GM19351 (cell line): Measurements from ENCODE around the gene FARSB.
"Not testable (repeated sequence)": the region's sequence is repeated elsewhere in the genome, so short reads cannot be mapped to it uniquely, and the experiment has no call there.

ENCODE experiments used
- ATAC-seq: cut with Tn5 transposase; IDR thresholded peaks from one replicate; pipeline ENCODE4 v1.9.1; 2021; ENCODE audit warnings: mild to moderate bottlenecking, moderate library complexity; ENCODE audit not compliant: unreplicated experiment

The FARSB gene

DNA sequence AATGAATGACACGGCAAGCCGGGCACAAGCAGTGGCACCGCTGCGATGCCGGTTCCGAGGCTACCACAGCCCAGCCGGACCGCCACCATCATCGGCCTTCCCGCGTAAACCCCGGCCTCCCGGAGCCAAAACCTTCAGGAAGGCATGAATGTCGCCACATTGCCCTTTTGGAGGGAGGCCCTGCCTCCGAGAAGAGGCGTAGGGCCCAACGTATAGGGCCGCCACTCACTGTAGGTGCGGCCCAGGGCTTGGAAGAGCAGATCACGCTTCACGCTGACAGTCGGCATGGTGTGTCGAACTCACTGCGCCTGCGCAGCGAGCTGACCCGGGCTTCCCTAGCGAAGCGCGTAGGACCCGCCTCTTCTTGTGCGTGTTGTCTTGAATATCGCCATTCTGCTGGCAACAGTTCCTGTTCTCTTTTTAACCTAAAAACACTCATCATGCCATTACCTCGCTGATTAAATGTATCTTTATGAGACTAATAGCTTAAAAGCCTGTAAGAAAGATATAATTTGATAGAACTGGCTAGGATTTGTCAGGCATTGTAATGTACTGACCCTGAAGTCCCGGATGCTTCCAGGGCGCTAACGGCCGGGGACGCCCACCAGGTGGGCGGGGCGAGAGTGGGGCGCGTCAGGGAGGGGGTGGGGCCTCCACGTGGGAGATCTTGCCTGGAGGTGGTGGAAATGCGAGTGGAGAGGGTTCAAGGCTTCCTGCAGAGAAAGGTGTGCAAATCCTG lies at the start of gene FARSB:
FARSB (minus strand) TSS at position 306 of the 739 bp plus-strand sequence; CDS start at position 287, 19 bp downstream.
- peak; percentile 83 for ATAC-seq

DNA sequence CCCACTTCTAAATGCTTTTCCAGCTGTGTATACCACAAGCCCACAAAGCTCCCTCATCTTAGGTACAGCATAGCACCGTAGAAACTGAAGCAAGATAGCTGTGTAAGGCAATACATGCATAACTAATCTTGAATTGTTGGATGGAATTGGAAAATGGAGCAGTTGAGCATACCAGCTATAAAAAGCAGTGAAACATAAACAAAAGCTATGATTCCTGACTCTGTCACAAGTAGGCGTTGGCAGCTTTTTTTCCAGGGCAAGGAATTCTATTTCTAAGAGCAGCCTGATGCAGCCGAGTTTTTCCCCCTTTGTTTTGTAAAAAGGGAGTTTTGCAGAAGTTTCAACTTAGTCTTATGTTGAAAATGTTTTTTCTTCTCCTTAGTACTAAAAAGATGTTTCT lies 48.0 kb upstream of the FARSB start:
- no peak for ATAC-seq

DNA sequence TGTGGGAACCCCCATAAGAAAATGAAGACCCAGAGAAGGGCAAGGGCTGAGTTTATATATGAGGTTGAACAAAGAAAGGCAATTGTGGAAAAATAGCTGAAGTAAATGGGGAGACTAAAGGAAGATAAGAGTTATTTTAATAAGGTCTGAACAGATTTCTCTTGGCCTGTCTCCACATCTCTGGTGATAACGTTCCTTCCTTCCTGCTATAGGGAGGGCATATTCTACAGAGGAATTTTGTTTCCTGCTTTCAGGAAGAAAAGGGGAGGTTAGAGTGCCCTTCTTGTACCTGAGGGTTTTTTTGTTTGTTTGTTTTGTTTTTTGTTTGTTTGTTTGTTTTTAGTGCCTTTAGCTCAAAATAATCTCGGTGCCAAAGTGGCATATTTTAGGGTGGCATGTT lies 47.2 kb upstream of the FARSB start:
- no peak for ATAC-seq

DNA sequence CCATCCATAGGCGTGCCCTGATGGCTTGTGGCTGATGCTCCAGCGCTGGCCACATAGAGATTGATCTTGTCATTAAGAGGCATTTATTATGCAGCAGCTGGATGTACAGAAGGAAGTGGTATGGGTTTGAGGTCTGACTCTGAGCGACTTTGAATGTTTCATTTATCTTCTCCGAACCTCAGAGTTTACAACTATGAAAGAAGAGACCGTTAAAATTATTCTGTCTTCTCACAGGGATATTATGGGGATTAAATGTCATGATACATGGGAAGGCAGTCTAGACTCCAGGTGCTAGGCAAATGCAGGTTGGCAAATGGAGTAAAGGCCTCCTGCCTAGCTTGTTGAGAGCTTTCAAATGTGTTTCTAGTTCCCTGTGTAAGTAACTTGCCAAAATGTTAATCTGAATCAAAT lies 45.8 kb upstream of the FARSB start:
- ATAC-seq = no peak

DNA sequence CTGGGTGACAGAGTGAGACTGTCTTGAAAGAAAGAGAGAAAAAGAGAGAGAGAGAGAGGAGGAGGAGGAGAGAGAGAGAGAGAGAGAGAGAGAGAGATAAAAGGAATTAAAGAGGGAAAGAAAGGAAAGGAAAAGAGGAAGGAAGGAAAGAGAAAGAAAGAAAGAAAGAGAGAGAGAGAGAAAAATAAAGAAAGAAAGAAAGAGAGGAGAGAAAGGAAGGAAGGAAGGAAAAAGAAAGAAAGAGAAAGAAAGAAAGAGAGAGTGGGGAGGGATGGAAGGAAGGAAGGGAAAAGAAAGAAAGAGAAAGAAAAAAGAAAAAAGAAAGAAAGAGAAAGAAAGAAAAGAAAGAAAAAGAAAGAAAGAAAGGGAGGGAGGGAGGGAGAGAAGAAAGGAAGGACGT lies 45.3 kb upstream of the FARSB start:
- no peak for ATAC-seq

DNA sequence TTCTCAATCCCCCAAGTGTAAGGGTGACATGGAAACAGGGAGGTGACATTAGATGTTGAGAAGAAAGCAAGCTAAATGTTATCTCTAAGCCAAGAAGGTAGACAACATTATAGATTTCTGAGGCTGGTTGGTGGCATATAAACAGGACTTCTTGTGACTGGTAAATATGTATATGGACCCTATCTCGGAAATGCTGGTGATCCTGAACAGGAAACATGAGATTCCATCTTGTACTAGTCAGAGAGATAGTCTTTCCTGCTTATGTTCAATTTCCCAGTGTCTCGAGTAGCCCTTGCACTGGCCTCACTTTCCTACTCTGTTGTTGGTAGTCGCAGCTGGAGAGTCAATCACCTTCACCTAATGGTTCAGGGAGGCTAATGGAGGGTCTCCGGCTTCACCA lies 42.4 kb upstream of the FARSB start:
- ATAC-seq = no peak

DNA sequence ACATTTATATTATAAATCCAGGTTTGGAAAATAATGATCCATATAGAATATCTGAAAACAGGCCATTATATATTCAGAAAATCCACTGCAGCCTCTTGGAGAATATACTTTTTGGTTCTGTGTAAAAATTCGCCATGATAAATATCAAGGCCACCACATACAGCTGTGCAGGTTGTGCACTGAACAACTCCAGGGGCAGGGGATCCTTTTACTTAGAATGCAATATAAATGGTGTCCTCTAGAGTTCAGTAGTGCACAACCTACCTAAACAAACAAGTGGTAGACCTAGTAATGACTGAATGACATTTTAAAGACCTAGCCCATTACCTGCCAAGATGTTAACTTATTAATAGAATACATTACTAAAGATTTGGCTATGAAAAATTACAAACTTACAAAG lies 37.9 kb upstream of the FARSB start:
- ATAC-seq = peak; percentile 61

DNA sequence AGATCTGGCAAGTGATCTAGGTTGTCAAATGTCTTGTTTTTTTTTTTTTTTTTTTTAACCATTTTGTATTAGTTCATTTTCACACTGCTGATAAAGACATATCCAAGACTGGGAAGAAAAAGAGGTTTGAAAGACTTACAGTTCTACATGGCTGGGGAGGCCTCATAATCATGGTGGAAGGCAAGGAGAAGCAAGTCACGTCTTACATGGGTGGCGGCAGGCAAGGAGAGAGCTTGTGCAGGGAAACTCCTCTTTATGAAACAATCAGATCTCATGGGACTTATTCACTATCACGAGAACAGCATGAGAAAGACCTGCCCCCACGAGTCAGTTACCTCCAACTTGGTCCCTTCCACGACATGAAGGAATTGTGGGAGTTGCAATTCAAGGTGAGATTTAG lies 37.5 kb upstream of the FARSB start:
- ATAC-seq = not testable (repeated sequence)

DNA sequence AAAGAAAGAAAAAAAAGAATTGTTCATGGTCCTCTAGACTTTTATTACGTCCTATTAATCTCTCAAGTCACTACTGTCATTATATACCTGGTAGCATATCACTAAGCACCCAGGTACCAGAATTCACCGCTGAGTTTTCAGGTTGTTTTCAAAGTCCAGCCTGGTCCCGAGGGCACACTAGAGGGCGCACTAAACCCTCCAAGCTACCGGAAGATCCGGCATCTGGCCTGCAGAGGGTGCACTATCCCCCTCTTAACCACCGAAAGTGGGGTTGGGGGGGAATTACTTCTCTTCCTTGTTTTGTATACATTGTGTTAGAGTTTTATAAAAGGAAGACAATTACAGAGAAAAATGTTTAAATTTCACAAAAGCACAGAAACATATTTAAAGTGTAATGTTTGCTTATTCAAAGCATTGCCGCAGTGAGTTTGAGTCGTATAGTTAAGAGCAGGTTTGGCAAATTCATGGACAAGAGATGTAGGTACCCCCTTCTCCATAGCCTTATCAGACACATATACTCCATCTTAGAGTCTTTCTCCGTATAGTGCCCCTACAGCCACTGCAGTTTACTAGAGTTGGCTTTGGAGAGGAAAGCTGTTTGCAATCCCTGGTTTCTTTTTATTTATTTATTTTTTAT lies 34.8 kb upstream of the FARSB start:
- ATAC-seq = peak; percentile 95

DNA sequence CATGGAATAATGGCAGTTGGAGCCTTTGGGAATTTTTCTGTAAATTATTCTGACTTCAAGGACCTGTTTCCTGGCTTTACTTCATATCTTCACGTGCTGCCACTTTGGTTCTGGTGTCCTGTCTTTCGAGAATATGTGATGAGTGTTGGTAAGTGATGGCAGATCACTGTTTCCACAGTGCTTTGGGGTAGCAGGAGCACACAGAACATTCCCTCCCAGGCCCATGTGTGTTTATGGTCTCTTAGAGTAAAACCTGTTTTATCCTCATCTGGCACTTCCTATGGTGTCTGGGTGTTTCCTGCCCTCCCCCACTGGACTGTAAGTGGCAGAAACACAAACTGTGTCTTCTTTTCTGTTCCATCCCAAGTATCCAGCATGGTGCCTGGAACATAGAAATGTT lies 33.4 kb upstream of the FARSB start:
- no peak for ATAC-seq

DNA sequence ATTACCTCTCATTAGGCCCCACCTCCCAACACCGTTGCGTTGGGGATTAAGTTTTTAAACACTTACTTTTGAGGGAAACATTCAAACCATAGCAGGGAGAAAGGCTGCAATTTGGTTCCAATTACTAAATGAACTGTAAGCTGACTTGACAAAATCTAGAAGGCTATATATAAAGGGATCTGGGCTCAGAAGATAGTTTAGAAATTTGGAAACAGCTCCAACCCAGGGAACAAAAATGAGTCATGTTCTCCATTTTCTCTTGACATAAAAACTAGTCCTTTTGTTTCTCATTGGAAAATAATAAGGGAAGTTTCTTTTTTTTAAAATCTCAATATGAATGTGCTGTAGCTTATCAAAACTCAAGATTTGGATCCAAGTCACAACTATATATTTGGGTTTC lies 33.0 kb upstream of the FARSB start:
- no peak for ATAC-seq

DNA sequence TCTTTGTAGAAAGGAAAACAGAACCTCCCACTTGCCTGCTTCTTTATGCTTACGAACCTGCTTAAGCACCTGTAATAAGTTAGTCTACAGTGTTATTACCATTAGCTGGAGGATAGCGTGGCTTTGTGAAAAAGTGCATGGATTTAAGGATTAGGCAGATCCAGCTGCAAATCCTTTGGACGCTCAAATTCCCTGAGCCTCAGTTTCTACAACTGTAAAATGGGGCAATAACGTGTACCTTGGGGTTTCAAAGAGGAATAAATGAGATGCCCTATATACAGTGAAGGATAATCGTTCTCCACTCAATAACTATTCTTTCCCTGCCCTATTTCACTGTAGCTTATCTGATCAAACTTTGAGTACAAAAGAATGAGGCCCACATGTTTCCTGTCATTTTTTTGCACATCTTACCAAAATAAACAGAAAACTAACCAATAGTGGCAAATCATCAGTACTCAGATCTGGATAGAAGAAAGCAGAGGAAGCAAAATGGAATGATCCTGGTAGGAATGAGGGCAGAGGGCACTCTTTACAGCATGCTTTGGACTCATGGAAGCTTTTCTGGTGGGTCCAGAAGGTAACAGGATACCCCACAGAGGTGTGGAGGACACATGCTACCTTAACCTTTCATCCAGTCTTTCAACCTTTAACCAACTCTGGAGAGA lies 30.3 kb upstream of the FARSB start:
- ATAC-seq = no peak

DNA sequence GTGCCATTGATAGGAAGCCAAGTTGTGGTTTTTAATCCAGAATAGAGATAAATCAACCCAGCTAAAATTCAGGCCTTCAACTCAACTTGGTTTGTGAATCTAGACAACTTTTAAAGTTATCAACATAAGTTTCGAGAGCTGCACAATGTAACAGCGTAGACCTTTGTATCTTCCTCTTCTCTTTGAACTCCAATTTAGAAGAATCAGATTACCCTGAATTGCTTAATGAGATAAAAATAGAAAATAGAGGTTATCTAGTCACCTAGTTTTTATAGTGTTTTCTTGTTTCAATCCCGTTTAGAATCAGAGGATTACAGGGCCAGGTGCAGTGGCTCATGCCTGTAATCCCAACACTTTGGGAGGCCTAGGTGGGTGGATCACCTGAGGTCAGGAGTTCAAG lies 27.9 kb upstream of the FARSB start:
- no peak for ATAC-seq

DNA sequence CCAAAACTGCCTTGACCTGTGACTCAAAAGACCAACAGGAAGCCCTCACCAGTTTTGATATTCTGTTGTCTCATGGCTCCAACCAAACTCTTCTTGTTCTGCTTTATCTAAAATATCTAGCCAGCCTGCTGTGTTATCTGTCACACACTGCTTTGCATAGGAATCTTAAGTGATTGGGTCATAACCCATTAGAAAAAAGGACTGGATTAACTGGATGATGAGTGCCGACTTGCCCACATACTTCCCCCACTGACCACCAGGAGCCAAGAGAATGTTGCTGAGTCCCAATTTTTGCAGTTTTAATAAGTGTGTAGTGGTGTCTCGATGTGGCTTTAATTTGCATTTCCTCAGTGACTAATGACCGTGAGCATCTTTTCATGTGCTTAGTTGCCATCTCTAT lies 22.1 kb upstream of the FARSB start:
- no peak for ATAC-seq

DNA sequence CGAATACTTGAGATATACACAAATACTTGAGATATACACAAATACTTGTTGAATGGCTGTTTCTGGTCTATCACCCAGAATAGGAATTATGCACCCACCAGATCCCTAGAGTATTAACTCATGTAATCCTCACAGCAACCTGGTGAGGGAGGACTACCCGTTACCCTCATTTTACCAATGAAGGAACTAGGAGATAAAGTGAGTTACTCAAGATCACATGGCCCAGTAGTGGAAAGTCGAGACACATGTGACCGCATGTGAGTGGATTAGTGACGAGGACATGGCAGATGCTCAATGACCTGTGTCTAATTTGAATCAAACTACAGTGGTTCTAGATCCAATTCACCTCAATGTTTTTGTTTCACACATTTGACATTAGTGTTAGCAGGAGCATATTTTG lies 18.0 kb upstream of the FARSB start:
- peak; percentile 52 for ATAC-seq

DNA sequence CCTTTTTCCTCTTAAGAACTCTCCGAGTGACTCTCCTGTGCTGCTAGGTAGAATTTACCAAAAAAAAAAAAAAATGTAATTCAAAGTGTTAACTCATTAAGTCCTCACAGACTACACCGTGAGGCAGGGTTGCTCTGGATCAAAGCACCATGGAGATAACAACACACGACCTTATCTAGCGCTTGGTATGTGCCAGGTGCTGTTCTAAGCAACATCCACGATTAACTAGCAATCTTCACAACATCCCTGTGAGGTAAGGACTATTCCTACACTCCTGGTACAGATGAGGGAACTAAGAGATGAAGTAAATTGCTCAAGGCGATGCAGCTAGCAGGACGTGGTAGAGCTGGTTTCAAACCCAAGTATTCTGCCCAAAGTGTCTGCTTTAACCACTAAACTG lies 17.4 kb upstream of the FARSB start:
- ATAC-seq = no peak

DNA sequence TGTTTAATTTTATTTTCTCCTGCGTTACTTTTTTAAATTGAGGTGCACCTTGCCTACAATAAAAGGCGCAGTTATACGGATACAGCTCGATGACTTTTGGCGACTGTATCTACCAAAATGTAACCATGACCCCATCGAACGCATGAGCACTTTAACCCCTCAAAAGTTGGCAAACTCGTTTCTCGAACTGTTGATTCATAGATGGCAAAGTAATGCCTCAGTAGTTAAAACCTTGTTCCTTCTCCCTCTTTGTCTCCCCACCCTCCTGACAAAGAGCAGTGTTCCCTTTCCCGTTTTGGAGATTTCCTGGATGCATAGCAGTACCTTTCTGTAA lies 16.1 kb upstream of the FARSB start:
- ATAC-seq = no peak

DNA sequence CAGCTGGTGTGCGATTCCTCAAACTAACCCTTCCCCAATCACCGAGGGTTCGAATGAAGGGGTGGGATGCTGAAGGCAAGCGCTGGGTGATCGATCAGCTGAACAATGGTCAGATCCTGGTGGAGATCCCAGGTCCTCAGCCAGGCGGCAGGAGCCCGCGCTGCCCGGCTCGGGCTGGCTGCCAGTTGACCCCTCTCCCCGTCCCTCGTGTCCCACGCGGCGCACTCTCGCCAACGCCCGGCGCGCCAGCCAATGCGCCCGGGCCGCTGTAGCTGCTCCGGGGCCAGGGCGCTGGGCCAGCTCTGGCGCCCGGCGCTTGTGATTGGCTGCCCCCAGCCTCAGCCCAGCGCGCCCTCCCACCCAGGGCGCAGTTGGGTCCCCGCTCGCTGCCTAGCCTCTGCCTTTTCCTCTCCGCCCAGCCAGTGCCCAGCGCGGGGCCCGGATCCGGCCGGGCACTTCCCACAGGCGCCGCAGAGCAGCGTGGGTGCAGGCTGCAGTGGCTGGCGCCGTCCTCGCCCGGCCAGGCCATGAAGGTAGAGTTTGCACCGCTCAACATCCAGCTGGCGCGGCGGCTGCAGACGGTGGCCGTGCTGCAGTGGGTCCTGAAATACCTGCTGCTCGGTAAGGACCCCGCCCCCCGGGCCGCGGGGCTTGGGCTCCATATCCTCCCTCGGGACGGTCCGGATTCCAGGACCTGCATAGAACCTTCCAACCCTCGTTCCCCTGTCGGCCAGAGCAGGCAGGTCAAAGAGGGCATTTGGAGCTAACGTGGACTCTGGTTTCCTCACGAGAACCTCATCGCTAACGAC lies 15.6 kb upstream of the FARSB start, which contains the start of gene MOGAT1:
MOGAT1 (plus strand) TSS at position 400 of the 809 bp plus-strand sequence; CDS start at position 528, 128 bp downstream.
- ATAC-seq = peak; percentile 39

DNA sequence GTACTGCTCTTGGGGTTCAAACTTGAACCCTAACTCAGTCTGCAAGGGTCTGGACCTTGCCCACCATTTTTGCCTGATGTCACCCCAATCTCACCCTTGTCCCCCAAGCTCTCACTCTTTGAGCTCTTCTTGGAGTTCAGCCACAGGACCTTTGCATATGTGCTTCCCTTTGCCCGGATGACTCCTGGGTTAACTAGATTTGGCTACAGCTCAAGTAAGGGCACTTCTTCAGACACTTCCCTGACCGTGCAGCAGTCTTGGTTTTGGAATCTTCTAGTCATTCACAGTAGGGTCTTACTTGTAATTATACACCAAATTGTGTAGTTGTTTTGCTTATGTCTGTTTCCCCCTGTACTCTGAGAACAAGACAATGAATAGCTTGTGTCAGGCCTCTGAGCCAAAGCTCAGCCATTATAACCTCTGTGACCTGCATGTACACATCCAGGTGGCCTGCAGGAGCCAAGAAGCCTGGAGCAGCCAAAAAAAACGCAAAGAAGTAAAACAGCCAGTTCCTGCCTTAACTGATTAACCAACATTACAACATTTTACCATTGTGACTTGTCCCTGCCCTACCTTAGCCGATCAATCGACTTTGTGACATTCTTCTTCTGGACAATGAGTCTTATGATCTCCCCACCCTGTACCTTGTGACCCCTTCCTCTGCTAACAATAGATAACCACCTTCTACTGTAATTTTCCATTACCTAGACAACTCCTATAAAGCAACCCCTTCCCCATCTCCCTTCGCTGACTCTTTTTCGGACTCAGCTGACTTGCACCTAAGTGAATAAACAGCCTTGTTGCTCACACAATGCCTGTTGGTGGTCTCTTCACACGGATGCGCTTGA lies 14.5 kb upstream of the FARSB start:
- ATAC-seq = no peak

DNA sequence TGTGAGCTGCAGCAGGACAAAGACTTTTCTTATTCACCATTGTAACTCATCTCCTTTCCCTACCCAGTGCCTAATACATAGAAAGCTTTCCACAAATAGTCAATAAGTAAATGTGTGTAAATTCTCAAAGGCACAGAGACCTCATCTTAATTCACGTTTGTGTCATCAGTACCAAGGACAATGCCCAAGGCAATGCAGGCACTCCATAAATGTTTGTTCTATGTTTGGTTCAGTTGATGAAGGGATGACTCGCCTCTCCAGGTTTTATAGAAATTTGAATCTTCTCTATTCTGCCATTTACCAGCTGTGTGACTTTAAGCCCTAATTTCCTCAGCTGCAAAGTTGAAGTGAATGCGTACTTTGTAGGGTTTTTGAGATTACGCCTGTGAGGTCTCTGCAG lies 13.5 kb upstream of the FARSB start:
- ATAC-seq = no peak
